Neural cell (in vitro differentiated cells): ENCODE results near the gene NPLOC4.

Experiments used
- CTCF ChIP-seq: fragments of 450-650 bp; IDR thresholded peaks from 2 replicates; pipeline ENCODE4 v1.5.1; 2014; ENCODE audit warnings: antibody characterized with exemption, mild to moderate bottlenecking, moderate library complexity; ENCODE audit not compliant: poor library complexity, severe bottlenecking
- EP300 ChIP-seq: fragments of 450-650 bp; conservative IDR thresholded peaks from 2 replicates; pipeline ENCODE4 v1.6.1; 2014; ENCODE audit warnings: antibody characterized with exemption, mild to moderate bottlenecking, moderate library complexity; ENCODE audit not compliant: poor library complexity, severe bottlenecking
- EZH2 ChIP-seq: fragments of 200-600, 300-800 bp; shearing (Covaris generic), sonication (generic); IDR thresholded peaks from 2 replicates; pipeline ENCODE4 v1.6.1; 2014; ENCODE audit warnings: antibody characterized with exemption, low read length, borderline replicate concordance, mild to moderate bottlenecking; ENCODE audit not compliant: insufficient read depth, poor library complexity, severe bottlenecking
- TAF1 ChIP-seq: IDR thresholded peaks from 2 replicates; pipeline ENCODE4 v1.6.1; 2012; ENCODE audit warnings: low read depth

GRCh38 chr17:81648707-81649085 lies 11.8 kb upstream of the NPLOC4 start:
- TF ChIP-seq CTCF (no peak), EP300 (no peak), EZH2 (no peak), TAF1 (no peak)
